ENCODE results near the gene MAP1LC3A. TPM values are rescaled to one million over a fixed set of nuclear protein-coding genes. Genes with fewer than 3 reads are reported as not detected.
A peak's percentile ranks its signal among the peaks of the same experiment; 100 is the strongest.

Gene MAP1LC3A
- total RNA-seq, 1 donor from 2014 or later: 6.6 TPM

- no peak for FAIRE-seq
- peak; percentile 85 for TF ChIP-seq CTCF (IDR thresholded peaks at IDR 0.05; ENCODE audit: insufficient read depth, low read length, severe bottlenecking)
- Histone ChIP-seq H3K36me3 (ENCODE audit: control insufficient read depth, insufficient read depth, low read length) (peaks cover 12% of the 10 kb centered on the region), H3K27me3 (ENCODE audit: control insufficient read depth, insufficient read depth, low read length) (no peaks in the 10 kb centered on the region), H3K4me3 (ENCODE audit: low read depth, low read length) (no peak overlapping the region)
- DNase-seq (ENCODE audit: low read depth): peak; percentile 45
Measured at GRCh38 chr20:34522969-34523871, 35.3 kb upstream of the MAP1LC3A start.

DNA sequence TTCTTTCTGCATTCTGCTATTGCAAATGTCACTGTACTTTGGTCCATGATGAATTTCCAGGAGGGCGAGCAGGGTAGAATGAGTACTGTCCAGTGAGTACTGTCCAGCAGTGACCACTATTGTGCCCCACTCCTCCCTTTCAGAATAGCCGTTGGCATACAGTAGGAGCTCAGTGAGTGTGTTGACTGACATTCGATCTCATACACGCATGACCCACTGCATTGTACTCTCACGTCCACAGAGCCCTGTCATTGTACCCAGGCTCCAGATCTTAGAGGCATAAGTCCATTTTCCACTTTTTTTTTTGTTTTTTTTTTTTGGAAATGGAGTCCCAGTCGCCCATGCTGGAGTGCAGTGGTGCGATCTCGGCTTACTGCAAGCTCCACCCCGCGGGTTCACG, 34.1 kb upstream of the MAP1LC3A start:
- no peak overlapping the region for H3K4me3 ChIP-seq (ENCODE audit: low read depth, low read length)
- no peak for FAIRE-seq
- no peak for DNase-seq (ENCODE audit: low read depth)
- TF ChIP-seq CTCF (IDR thresholded peaks at IDR 0.05; ENCODE audit: insufficient read depth, low read length, severe bottlenecking): no peak
- H3K27me3 ChIP-seq (ENCODE audit: control insufficient read depth, insufficient read depth, low read length): no peaks in the 10 kb centered on the region
- H3K36me3 ChIP-seq (ENCODE audit: control insufficient read depth, insufficient read depth, low read length): peaks cover 16% of the 10 kb centered on the region

DNA sequence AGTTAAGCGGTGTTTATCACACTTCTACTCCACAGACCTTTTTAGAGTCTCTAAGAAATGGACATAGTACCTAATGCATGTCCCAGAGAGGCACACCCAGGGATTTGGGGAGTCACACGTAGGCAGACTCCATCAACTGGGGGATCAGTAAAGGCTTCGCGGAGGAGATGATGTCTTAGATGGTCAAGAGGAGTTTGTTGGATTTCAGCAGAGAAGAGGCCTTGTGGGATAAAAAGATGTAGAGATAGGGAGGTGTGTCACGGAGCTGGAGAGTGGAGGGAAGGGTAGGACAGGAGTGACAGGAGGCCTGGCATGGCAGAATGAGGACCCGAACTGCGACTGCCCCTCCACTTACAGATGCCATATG, 33.2 kb upstream of the MAP1LC3A start:
- TF ChIP-seq CTCF (IDR thresholded peaks at IDR 0.05; ENCODE audit: insufficient read depth, low read length, severe bottlenecking): no peak
- no peak overlapping the region for H3K4me3 ChIP-seq (ENCODE audit: low read depth, low read length)
- no peak for FAIRE-seq
- H3K36me3 ChIP-seq (ENCODE audit: control insufficient read depth, insufficient read depth, low read length): peaks cover 19% of the 10 kb centered on the region
- no peaks in the 10 kb centered on the region for H3K27me3 ChIP-seq (ENCODE audit: control insufficient read depth, insufficient read depth, low read length)
- DNase-seq (ENCODE audit: low read depth): no peak

- Histone ChIP-seq H3K27me3 (ENCODE audit: control insufficient read depth, insufficient read depth, low read length) (no peaks in the 10 kb centered on the region), H3K36me3 (ENCODE audit: control insufficient read depth, insufficient read depth, low read length) (peaks cover 19% of the 10 kb centered on the region), H3K4me3 (ENCODE audit: low read depth, low read length) (no peak overlapping the region)
- no peak for TF ChIP-seq CTCF (IDR thresholded peaks at IDR 0.05; ENCODE audit: insufficient read depth, low read length, severe bottlenecking)
- peak; percentile 89 for FAIRE-seq
- DNase-seq (ENCODE audit: low read depth): peak; percentile 100
Measured at GRCh38 chr20:34525709-34526416, 32.7 kb upstream of the MAP1LC3A start.

- Histone ChIP-seq H3K27me3 (ENCODE audit: control insufficient read depth, insufficient read depth, low read length) (no peaks in the 10 kb centered on the region), H3K36me3 (ENCODE audit: control insufficient read depth, insufficient read depth, low read length) (peaks cover 18% of the 10 kb centered on the region), H3K4me3 (ENCODE audit: low read depth, low read length) (no peak overlapping the region)
- DNase-seq (ENCODE audit: low read depth): peak; percentile 31
- TF ChIP-seq CTCF (IDR thresholded peaks at IDR 0.05; ENCODE audit: insufficient read depth, low read length, severe bottlenecking): no peak
- FAIRE-seq: no peak
Measured at GRCh38 chr20:34526466-34526865, 32.1 kb upstream of the MAP1LC3A start.
